PFSK-1 (cell line): ENCODE measurements around the gene TNNI3.

Source experiments
- FOXP2 ChIP-seq: optimal IDR thresholded peaks from 2 replicates; pipeline ENCODE3; 2011; ENCODE audit warnings: borderline replicate concordance, control low read depth, inconsistent platforms; ENCODE audit not compliant: insufficient read depth; ENCODE audit errors: extremely low read length, extremely low read depth
- POLR2AphosphoS5 ChIP-seq: IDR thresholded peaks from 2 replicates; pipeline ENCODE4 v1.6.1; 2012; ENCODE audit warnings: low read depth, mild to moderate bottlenecking, control low read depth, low read length, moderate library complexity
- SIN3A ChIP-seq: IDR thresholded peaks from 2 replicates; pipeline ENCODE4 v1.6.1; 2012; ENCODE audit warnings: mild to moderate bottlenecking, low read length, moderate library complexity, borderline replicate concordance; ENCODE audit not compliant: insufficient read depth
- TAF1 ChIP-seq: IDR thresholded peaks from 2 replicates; pipeline ENCODE4 v1.6.1; 2012; ENCODE audit warnings: low read length, control low read depth, borderline replicate concordance; ENCODE audit not compliant: insufficient read depth
- TF ChIP-seq, protein P1 (sequence below), 2 experiments: IDR thresholded peaks; 2 replicates each; pipeline versions ENCODE4 v1.6.1 to v1.8.0; 2011 to 2012; ENCODE audit warnings: low read depth in 2 of 2, low read length in 2 of 2, control low read depth in 1 of 2, inconsistent platforms in 1 of 2, mild to moderate bottlenecking in 1 of 2, moderate library complexity in 1 of 2; ENCODE audit not compliant: insufficient read depth in 1 of 2

The TNNI3 gene

DNA sequence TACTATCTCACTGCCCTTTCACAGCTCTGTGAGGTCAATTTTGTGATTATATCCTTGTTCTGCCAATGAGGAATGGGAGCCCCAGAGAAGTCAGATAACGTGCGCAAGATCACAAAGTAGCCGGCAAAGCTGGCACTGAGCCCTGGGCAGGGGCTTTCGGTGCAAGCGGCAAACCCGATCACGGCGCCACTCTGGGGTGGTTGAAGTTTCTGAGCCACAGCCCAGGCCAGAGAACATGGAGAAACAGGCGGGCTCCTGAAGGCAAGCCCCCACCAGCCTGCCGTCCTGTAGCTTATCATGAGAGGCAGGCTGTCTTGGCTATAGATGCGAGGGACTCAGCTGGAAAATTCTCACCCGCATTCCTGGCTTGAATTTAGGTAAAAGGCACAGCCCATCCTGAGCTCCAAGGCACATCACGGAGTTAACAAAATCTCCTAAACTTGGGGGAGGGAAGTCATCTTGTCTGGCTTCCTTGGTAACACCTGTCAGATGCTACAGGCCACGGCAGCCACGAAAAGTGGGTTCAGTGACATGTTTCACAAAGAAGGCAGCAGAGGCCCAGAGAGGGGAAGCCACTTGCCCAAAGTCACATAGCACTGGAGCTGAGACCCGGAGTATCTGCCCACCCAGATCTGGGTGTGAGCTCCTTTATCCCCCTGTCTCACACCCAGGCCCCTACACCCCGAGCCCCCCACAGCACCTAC lies 21.0 kb downstream of the TNNI3 start:
- TF ChIP-seq SIN3A (no peak), TAF1 (no peak), POLR2AphosphoS5 (no peak), FOXP2 (no peak)
- TF ChIP-seq, protein P1, sequence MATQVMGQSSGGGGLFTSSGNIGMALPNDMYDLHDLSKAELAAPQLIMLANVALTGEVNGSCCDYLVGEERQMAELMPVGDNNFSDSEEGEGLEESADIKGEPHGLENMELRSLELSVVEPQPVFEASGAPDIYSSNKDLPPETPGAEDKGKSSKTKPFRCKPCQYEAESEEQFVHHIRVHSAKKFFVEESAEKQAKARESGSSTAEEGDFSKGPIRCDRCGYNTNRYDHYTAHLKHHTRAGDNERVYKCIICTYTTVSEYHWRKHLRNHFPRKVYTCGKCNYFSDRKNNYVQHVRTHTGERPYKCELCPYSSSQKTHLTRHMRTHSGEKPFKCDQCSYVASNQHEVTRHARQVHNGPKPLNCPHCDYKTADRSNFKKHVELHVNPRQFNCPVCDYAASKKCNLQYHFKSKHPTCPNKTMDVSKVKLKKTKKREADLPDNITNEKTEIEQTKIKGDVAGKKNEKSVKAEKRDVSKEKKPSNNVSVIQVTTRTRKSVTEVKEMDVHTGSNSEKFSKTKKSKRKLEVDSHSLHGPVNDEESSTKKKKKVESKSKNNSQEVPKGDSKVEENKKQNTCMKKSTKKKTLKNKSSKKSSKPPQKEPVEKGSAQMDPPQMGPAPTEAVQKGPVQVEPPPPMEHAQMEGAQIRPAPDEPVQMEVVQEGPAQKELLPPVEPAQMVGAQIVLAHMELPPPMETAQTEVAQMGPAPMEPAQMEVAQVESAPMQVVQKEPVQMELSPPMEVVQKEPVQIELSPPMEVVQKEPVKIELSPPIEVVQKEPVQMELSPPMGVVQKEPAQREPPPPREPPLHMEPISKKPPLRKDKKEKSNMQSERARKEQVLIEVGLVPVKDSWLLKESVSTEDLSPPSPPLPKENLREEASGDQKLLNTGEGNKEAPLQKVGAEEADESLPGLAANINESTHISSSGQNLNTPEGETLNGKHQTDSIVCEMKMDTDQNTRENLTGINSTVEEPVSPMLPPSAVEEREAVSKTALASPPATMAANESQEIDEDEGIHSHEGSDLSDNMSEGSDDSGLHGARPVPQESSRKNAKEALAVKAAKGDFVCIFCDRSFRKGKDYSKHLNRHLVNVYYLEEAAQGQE (IDR thresholded peaks at IDR 0.05; ENCODE audit: insufficient read depth in 1 of 2, low read depth in 2 of 2, low read length in 2 of 2), result no peak

DNA sequence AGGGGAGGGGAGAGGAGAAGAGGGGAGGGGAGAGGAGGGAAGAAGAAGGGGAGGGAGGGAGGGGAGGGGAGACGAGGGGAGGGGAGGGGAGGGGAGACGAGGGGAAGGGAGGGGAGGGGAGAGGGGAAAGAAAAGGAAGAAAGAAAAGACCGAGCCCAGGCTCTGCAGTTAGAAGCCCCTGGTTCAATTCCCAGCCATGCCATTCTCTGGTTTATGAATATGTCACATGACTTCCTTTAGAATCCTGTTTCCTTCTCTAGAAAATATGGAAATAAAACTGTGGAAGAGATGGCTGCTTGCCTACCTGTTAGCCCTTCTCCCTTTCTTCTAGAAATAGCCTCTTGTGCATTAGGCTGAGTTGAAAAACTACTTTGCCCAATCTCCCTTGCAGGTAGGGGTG lies 22.8 kb downstream of the TNNI3 start:
- TF ChIP-seq POLR2AphosphoS5 (no peak), SIN3A (no peak), FOXP2 (no peak), TAF1 (no peak)
- TF ChIP-seq, protein P1 (IDR thresholded peaks at IDR 0.05; ENCODE audit: insufficient read depth in 1 of 2, low read depth in 2 of 2, low read length in 2 of 2), result no peak

DNA sequence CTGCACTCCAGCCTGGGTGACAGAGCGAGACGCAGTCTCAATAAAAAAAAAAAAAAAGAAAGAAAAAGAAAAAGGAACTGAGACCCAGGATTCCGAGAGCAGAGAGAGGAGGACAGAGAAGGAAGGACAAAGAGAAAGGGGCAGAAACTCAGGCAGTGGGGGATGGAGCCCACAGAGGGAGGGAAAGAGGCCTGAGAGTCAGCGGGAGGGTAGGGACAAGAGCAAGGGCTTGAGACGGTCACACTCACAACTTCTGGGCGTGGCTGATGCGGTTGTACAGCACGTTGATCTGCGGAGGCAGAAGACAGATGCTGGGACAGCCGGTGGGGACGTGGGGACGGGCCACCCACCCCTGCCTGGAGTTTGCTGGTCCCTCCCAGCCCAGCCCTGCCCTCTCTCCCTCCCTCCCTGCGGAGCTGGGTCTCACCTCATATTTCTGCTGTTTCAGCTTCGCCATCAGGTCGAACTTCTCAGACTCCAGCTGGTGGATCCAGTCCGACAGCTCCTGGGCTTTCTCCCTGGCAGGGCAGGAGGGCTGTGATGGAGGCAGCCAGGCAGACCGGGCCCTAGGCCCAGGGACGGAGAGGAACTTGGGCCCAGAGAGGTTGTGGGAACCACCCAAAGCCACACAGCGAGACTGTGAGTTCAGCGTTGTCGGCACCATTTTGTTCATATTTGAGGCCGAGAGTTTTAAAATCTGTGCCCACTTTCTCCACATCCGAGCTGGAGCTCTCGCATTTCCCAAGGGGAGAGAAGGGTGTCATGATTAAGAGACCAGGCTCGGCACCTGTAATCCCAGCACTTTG lies 23.7 kb downstream of the TNNI3 start:
- TF ChIP-seq SIN3A (no peak), FOXP2 (no peak), POLR2AphosphoS5 (no peak), TAF1 (no peak)
- TF ChIP-seq, protein P1 (IDR thresholded peaks at IDR 0.05; ENCODE audit: insufficient read depth in 1 of 2, low read depth in 2 of 2, low read length in 2 of 2), result no peak

DNA sequence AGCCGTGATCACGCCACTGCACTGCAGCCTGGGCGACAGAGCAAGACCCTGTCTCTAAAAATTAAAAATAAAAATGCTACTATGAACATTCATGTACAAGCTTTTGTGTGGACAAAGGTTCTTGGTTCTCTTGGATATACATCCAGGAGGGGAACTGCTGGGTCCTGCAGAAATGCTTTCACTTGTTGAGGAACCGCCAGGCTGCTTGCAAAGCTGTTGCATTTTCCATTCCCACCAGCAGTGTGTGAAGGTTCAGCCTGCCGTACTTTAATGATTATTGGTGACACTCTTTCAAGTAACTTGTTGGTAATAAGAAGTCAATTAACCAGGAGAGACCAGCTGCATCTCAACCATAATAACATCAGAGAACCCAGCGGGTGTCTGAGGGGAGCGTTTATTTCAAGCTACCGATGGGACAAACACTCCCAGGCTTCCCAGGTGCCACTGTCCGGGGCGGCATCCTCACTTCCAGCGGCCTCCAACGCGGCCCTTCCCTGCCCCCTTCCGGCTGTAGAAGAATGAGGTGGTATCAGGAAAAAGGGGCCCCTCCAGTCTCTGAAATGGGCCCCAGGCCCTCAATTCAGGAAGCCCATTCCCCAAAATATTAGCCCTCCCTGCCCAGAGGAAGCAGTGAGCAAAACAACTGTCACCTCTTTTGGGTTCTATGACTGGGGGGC lies 24.9 kb downstream of the TNNI3 start:
- TF ChIP-seq POLR2AphosphoS5, result no peak
- TF ChIP-seq SIN3A, result no peak
- no peak for TF ChIP-seq TAF1
- TF ChIP-seq, protein P1 (IDR thresholded peaks at IDR 0.05; ENCODE audit: insufficient read depth in 1 of 2, low read depth in 2 of 2, low read length in 2 of 2), result no peak
- no peak for TF ChIP-seq FOXP2
